ENCODE data around the gene WDR55.
"Not testable (repeated sequence)": the region's sequence is repeated elsewhere in the genome, so short reads cannot be mapped to it uniquely, and the experiment has no call there.

Gene WDR55

GRCh38 chr5:140647042-140647419 lies 17.7 kb upstream of the WDR55 start:
- DNase-seq (ENCODE audit: low read depth in 2 of 2) = no peak

GRCh38 chr5:140658870-140659269 lies 5.8 kb upstream of the WDR55 start:
- DNase-seq (ENCODE audit: low read depth in 2 of 2) = no peak

- not testable (repeated sequence) for DNase-seq (ENCODE audit: low read depth in 2 of 2)
These were observed 4.3 kb upstream of the WDR55 start for GRCh38 chr5:140660371-140660770.

- DNase-seq (ENCODE audit: low read depth in 2 of 2) = no peak
These were observed 710 bp upstream of the WDR55 start for GRCh38 chr5:140664030-140664358.

GRCh38 chr5:140671035-140671434 lies 6.3 kb downstream of the WDR55 start:
- DNase-seq (ENCODE audit: low read depth in 2 of 2) = not testable (repeated sequence)

- no peak for DNase-seq (ENCODE audit: low read depth in 2 of 2)
These were observed 6.9 kb downstream of the WDR55 start for GRCh38 chr5:140671472-140672125.

GRCh38 chr5:140672455-140673186 lies 7.9 kb downstream of the WDR55 start:
- no peak for DNase-seq (ENCODE audit: low read depth in 2 of 2)

- DNase-seq (ENCODE audit: low read depth in 2 of 2) = no peak
These were observed 8.7 kb downstream of the WDR55 start, which contains the start of gene DND1 for GRCh38 chr5:140673187-140673976. DND1 (minus strand) TSS chr5:140673576; CDS start chr5:140673542, 34 bp downstream.

GRCh38 chr5:140674211-140674610 lies 9.5 kb downstream of the WDR55 start:
- no peak for DNase-seq (ENCODE audit: low read depth in 2 of 2)

GRCh38 chr5:140674629-140675028 lies 9.9 kb downstream of the WDR55 start:
- DNase-seq (ENCODE audit: low read depth in 2 of 2) = no peak

- no peak for DNase-seq (ENCODE audit: low read depth in 2 of 2)
These were observed 13.2 kb downstream of the WDR55 start for GRCh38 chr5:140677947-140678346.

- DNase-seq (ENCODE audit: low read depth in 2 of 2) = no peak
These were observed 14.3 kb downstream of the WDR55 start for GRCh38 chr5:140678993-140679392.

- DNase-seq (ENCODE audit: low read depth in 2 of 2) = no peak
These were observed 25.8 kb downstream of the WDR55 start for GRCh38 chr5:140690376-140690932.

GRCh38 chr5:140690941-140691924 lies 26.5 kb downstream of the WDR55 start, which contains the start of the genes HARS1 and HARS2:
HARS1 (minus strand) TSS chr5:140691370; CDS start chr5:140691304, 66 bp downstream.
HARS2 (plus strand) TSS chr5:140691455; CDS start chr5:140691649, 194 bp downstream.
- peak; percentile 79 to 82 for DNase-seq (ENCODE audit: low read depth in 2 of 2)

- no peak for DNase-seq (ENCODE audit: low read depth in 2 of 2)
These were observed 29.6 kb downstream of the WDR55 start for GRCh38 chr5:140694276-140694675.

- DNase-seq (ENCODE audit: low read depth in 2 of 2) = no peak
These were observed 32.3 kb downstream of the WDR55 start for GRCh38 chr5:140696891-140697492.

- peak; percentile 95 for DNase-seq (ENCODE audit: low read depth in 2 of 2)
These were observed 35.8 kb downstream of the WDR55 start, which contains the start of gene ZMAT2 for GRCh38 chr5:140700177-140701144. ZMAT2 (plus strand) TSS chr5:140700447; CDS start chr5:140700461, 14 bp downstream.

GRCh38 chr5:140707812-140708211 lies 43.1 kb downstream of the WDR55 start:
- DNase-seq (ENCODE audit: low read depth in 2 of 2) = no peak

- DNase-seq (ENCODE audit: low read depth in 2 of 2) = not testable (repeated sequence)
These were observed 44.1 kb downstream of the WDR55 start for GRCh38 chr5:140708787-140709186.

All from fibroblast of skin of left quadriceps (primary cell).